Measurements from ENCODE around the gene LRRC55.

Gene LRRC55

GRCh38 chr11:57214098-57214417, 32.3 kb downstream of the LRRC55 start:
- POLR2A ChIA-PET = no interaction called here
- CTCF ChIA-PET = interaction anchor here (1.2 kb wide), 1 partner anchor 35 kb away, joined by 5 read pairs; no protein-coding TSS in a partner anchor
- Histone ChIP-seq H3K4me3 (ENCODE audit: low read depth, low read length) (no peak overlapping the region), H3K36me3 (ENCODE audit: control insufficient read depth in 2 of 2, insufficient read depth in 1 of 2, low read length in 2 of 2) (no peaks in the 10 kb centered on the region), H3K9me3 (ENCODE audit: control insufficient read depth, insufficient read depth, low read depth, low read length) (no peaks in the 10 kb centered on the region), H3K4me1 (ENCODE audit: control insufficient read depth, insufficient read depth, low read length) (no peaks in the 10 kb centered on the region), H3K27ac (ENCODE audit: extremely low read depth, low read depth, low read length) (no peak overlapping the region)
- TF ChIP-seq ZNF146 (tag by site-specific recombination; IDR thresholded peaks at IDR 0.05) (no peak), ZNF324 (tag by site-specific recombination; IDR thresholded peaks at IDR 0.05) (no peak), ZNF530 (tag by site-specific recombination; IDR thresholded peaks at IDR 0.05; ENCODE audit: low read depth) (no peak), ZNF335 (tag by site-specific recombination; conservative IDR thresholded peaks at IDR 0.05) (no peak), ZNF2 (tag by site-specific recombination; IDR thresholded peaks at IDR 0.05) (no peak), ZNF394 (tag by site-specific recombination; IDR thresholded peaks at IDR 0.05; ENCODE audit: borderline replicate concordance) (no peak), ELK4 (IDR thresholded peaks at IDR 0.05; ENCODE audit: borderline replicate concordance, low read depth, low read length) (no peak), ZNF148 (tag by site-specific recombination; IDR thresholded peaks at IDR 0.05; ENCODE audit: borderline replicate concordance) (no peak), INSM2 (tag by site-specific recombination; IDR thresholded peaks at IDR 0.05) (no peak), ZNF639 (tag by site-specific recombination; IDR thresholded peaks at IDR 0.05) (no peak), ZNF701 (tag by site-specific recombination; IDR thresholded peaks at IDR 0.05) (no peak), ZNF248 (tag by site-specific recombination; IDR thresholded peaks at IDR 0.05) (no peak), ZNF221 (tag by site-specific recombination; IDR thresholded peaks at IDR 0.05; ENCODE audit: borderline replicate concordance) (no peak), BCL11A (tag by site-specific recombination; IDR thresholded peaks at IDR 0.05; ENCODE audit: low read depth) (no peak)

GRCh38 chr11:57214494-57214893, 32.7 kb downstream of the LRRC55 start:
- H3K4me1 ChIP-seq (ENCODE audit: control insufficient read depth, insufficient read depth, low read length) = no peaks in the 10 kb centered on the region
- no peaks in the 10 kb centered on the region for H3K9me3 ChIP-seq (ENCODE audit: control insufficient read depth, insufficient read depth, low read depth, low read length)
- CTCF ChIA-PET = no interaction called here
- no peaks in the 10 kb centered on the region for H3K36me3 ChIP-seq (ENCODE audit: control insufficient read depth in 2 of 2, insufficient read depth in 1 of 2, low read length in 2 of 2)
- TF ChIP-seq ZNF133 (tag by site-specific recombination; IDR thresholded peaks at IDR 0.05) (no peak), HIC1 (tag by site-specific recombination; IDR thresholded peaks at IDR 0.05) (no peak)
- POLR2A ChIA-PET = no interaction called here
- no peak overlapping the region for H3K27ac ChIP-seq (ENCODE audit: extremely low read depth, low read depth, low read length)
- H3K4me3 ChIP-seq (ENCODE audit: low read depth, low read length) = no peak overlapping the region
